ENCODE measurements around the gene DCK.

DNA sequence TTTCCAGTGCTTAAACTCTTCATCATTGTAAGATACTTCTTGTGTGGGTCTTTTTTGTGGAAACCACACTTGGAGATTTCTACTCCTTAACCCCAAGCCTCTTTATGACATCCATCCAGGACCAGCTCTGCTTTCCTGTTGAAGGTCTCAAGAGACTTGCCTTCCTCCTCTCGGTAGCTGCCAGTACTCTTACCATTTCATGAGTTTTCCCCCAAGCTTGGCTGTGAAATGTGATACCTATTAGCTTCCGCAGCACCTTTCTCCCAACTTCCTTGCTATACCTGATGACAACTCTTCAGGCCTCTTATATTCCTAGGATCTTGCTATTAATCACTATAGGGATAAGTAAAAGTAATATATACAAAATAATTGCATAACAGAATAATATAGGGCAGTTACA is 1.9 kb upstream of the DCK start:
- TF ChIP-seq, protein P1, sequence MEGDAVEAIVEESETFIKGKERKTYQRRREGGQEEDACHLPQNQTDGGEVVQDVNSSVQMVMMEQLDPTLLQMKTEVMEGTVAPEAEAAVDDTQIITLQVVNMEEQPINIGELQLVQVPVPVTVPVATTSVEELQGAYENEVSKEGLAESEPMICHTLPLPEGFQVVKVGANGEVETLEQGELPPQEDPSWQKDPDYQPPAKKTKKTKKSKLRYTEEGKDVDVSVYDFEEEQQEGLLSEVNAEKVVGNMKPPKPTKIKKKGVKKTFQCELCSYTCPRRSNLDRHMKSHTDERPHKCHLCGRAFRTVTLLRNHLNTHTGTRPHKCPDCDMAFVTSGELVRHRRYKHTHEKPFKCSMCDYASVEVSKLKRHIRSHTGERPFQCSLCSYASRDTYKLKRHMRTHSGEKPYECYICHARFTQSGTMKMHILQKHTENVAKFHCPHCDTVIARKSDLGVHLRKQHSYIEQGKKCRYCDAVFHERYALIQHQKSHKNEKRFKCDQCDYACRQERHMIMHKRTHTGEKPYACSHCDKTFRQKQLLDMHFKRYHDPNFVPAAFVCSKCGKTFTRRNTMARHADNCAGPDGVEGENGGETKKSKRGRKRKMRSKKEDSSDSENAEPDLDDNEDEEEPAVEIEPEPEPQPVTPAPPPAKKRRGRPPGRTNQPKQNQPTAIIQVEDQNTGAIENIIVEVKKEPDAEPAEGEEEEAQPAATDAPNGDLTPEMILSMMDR (conservative IDR thresholded peaks at IDR 0.05; ENCODE audit: low read length) = no peak
- no peak for TF ChIP-seq EZH2phosphoT487 (IDR thresholded peaks at IDR 0.05; ENCODE audit: borderline replicate concordance, low read depth, low read length)
